GM10248 (cell line): Measurements from ENCODE around the gene RPA1.

Experiments
- CTCF ChIA-PET: fragments of 300-600 bp; sonication (Branson Sonifier 250); formaldehyde crosslinking; extraction: SDS; loops from one replicate; lab custom pipeline; 2021; ENCODE audit warnings: antibody characterized with exemption; lab: Yijun Ruan, JAX
- POLR2A ChIA-PET: fragments of 350-650 bp; sonication (Branson Sonifier 250); formaldehyde crosslinking; extraction: SDS; loops from one replicate; lab custom pipeline; 2020; ENCODE audit warnings: antibody characterized with exemption; lab: Yijun Ruan, JAX
- DNase-seq: peaks from one replicate; pipeline ENCODE4 v3.0.0; 2012; ENCODE audit errors: extremely low spot score
- TF ChIP-seq, protein P1 (sequence below): IDR thresholded peaks from 2 replicates; pipeline ENCODE4 v1.5.1; 2012; ENCODE audit warnings: mild to moderate bottlenecking, low read depth; ENCODE audit errors: extremely low read depth, missing control alignments, control extremely low read depth

The RPA1 gene

DNA sequence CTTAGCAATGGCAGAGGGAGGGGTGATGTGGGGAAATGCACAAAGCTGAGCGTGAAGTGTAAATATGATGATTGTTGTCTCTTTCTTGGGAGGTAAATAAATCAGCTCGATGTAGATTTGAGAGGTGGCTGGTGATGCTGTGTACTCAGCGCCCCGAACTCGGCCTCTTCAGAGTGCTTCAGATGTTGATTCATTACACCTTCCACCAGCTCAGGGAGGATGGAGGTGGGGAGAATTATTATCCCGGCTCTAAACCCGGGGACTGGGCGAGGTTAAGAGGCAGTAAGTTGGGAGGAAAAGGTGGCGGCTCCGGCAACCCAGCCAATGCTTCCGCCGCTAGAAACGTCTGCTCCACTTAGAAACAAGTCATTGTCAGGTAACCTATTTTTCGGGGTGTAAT lies 86.5 kb downstream of the RPA1 start:
- TF ChIP-seq, protein P1, sequence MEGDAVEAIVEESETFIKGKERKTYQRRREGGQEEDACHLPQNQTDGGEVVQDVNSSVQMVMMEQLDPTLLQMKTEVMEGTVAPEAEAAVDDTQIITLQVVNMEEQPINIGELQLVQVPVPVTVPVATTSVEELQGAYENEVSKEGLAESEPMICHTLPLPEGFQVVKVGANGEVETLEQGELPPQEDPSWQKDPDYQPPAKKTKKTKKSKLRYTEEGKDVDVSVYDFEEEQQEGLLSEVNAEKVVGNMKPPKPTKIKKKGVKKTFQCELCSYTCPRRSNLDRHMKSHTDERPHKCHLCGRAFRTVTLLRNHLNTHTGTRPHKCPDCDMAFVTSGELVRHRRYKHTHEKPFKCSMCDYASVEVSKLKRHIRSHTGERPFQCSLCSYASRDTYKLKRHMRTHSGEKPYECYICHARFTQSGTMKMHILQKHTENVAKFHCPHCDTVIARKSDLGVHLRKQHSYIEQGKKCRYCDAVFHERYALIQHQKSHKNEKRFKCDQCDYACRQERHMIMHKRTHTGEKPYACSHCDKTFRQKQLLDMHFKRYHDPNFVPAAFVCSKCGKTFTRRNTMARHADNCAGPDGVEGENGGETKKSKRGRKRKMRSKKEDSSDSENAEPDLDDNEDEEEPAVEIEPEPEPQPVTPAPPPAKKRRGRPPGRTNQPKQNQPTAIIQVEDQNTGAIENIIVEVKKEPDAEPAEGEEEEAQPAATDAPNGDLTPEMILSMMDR: no peak
- POLR2A ChIA-PET: no interaction called here
- CTCF ChIA-PET: interaction anchor here (1.1 to 1.2 kb wide), 2 partner anchors 12 to 112 kb away, joined by 3 read pairs; no protein-coding TSS in a partner anchor
- DNase-seq: no peak

DNA sequence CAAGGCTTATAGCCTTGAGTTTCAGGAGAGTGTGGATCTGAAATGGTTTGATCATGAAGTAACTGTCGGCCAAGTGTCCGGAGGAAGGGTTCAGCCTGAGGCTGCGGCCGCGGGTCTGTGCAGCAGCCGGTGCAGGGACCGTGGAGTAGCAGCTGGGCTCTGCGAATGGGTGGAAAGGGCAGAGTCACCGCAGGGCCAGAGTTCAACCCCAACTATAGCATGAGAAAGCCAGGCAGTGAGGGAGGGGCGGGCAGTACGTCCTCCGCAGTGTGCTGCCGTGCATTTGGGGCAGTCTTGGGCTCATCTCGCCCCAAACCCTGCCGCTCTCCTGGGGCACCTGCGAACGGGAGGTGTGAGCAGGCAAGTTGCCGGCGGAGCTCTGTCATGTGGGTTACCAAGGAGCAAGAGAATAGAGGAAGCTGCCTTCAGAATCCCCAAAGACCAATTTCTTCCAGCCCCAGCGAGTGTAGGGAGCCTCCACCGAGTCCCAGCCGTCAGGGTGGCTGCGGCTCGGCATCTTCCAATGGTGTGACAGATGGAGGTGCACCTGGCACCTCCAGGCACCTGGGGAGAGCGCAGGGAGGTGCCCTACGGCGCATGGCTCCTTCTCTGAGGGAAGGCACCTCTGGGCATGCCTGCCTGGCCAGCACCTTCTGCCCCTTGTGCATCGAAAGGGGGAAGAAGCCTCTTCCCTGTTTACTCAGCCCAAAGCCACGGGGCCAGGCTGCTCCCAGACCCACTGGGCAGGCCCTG lies 87.3 kb downstream of the RPA1 start:
- CTCF ChIA-PET: interaction anchor here (1.1 to 1.2 kb wide), 2 partner anchors 13 to 111 kb away, joined by 3 read pairs; no protein-coding TSS in a partner anchor
- POLR2A ChIA-PET: no interaction called here
- TF ChIP-seq, protein P1: no peak
- no peak for DNase-seq

DNA sequence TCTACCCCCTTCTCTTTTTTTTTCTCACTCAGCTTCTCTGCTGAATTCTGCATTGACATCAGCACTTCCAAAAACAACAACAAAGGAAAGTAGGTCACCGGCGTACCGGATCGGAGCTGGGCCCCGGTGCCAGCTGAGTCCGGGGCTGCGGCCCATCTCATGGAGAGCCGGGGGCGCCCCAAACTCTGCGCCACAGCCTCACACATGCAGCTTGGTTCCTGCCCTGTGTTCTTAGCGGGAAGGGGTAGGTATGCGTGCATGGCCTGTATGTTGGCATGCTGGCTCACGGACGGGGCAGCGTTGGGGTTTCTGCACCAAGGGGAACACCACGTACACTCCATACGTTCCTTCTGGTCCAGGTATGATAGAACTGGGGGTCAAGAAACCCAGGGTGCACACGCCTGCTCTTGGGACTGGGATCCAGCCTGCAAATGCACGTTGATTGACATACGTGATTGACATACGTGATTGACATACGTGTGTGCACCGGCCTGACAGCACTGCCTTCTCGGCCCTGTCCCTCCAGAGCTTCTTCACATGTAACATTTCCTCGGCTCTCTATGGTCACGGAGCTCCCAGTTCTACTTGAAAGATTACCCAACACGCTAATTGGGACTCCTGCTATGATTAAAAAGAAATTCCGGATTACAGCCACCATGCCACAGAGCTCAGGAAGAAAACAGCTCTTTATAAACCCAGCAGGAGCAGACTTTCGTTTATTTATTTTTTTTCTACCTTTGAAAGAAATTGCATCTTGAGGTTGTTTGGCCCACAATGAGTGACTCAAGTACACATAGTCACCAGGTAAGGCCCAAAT lies 88.7 kb downstream of the RPA1 start:
- TF ChIP-seq, protein P1: no peak
- ChIA-PET CTCF (interaction anchor here (1.0 to 2.2 kb wide), 3 partner anchors 10 to 197 kb away, joined by 3 to 10 read pairs (median 3); no protein-coding TSS in a partner anchor), POLR2A (no interaction called here)
- no peak for DNase-seq

DNA sequence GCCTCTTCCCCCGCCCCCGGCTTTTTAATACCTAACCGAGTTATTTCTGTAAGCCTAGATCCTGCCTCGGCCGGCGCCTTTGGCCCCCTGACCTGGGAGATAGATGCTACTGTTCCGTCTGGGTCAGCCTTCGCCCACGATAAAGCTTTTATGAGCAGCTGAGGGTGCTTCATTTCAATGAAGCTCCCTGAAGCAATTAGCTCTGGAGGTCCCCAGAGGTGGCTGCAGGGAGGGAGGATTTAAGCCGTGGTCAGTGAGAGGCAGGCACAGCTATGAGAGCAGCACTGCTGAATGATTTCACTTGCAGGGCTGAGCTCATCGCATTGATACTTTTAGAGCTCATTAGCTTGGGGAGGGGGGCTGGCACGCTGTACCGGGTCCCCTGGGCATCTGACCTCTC lies 89.4 kb downstream of the RPA1 start:
- no peak for DNase-seq
- CTCF ChIA-PET: interaction anchor here (1.0 to 2.2 kb wide), 3 partner anchors 10 to 198 kb away, joined by 3 to 10 read pairs (median 3); no protein-coding TSS in a partner anchor
- POLR2A ChIA-PET: no interaction called here
- TF ChIP-seq, protein P1: no peak

DNA sequence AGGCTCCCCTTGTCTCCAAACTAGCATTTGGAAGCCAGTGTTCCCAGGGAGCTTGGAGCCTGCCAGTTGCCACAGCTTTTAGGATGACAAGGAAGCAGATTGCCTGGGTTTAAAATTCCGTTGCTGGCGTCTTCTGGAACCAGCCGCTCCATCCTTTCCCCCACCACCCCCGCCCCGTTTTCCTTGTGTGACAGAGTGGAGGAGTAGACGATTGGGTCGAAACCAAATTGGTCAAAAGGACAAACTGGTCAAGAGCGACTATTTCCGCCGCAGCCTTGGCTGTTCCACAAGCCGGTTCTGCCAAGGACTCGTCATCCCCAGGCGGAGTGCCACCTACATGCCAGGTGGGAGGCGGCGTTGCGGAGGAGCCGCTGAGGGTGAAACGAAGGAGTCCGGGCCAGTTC lies 91.1 kb downstream of the RPA1 start:
- ChIA-PET POLR2A (no interaction called here), CTCF (interaction anchor here (1.3 kb wide), 1 partner anchor 20 kb away, joined by 3 read pairs; no protein-coding TSS in a partner anchor)
- TF ChIP-seq, protein P1: no peak

DNA sequence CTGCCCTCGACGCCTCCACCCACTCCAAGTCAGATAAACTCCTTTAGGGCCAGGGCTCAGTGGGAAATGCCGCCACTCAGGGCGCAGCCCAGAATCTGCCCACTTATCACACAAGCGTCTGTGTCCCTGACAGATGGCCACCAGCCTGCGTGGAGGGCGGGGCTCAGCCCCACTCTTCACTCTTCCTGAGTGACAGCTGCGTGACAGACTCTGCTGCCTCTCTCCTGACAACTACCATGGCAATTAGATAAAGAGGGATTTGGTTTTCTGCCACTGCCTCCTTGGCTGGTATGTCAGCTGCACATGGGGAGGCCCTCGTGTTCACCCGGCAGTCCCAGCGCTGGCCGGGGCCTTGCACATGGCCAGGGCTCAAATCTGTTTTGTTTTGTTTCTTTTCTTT lies 99.2 kb downstream of the RPA1 start:
- TF ChIP-seq, protein P1: no peak
- POLR2A ChIA-PET: no interaction called here
- CTCF ChIA-PET: interaction anchor here (1.4 kb wide), 1 partner anchor 8 kb away, joined by 3 read pairs; no protein-coding TSS in a partner anchor
- DNase-seq: no peak

More for the DNA sequence above, 91.1 kb downstream of the RPA1 start:
- DNase-seq: no peak
